Measurements from ENCODE around the gene TSPAN9.

Gene TSPAN9

DNA sequence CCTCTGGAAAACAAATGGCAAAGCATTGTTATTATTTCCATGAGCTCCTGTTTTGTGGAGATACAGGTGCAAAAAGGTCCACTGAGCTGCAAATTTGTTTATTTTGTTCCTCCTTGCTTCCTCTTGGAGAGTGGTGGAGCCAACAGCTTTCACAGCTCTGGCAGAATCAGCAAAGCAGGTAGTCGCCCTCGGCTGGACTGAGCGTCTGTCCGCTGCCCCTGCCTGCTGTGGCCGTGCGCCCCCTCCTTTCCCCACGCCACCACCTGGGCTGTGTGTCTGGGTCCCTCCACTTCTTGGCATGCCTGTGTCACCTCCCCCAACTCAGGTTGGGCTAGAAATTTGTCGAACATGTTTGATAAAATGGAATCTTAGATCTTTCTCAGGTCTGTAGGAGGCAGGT, 188.2 kb downstream of the TSPAN9 start:
- DNase-seq (ENCODE audit: extremely low read depth in 1 of 2, low read depth in 1 of 2) = no peak

- DNase-seq (ENCODE audit: extremely low read depth in 1 of 2, low read depth in 1 of 2) = no peak
Measured at GRCh38 chr12:3266638-3267037, 189.5 kb downstream of the TSPAN9 start.

GRCh38 chr12:3267690-3268089, 190.5 kb downstream of the TSPAN9 start:
- DNase-seq (ENCODE audit: extremely low read depth in 1 of 2, low read depth in 1 of 2) = no peak

DNA sequence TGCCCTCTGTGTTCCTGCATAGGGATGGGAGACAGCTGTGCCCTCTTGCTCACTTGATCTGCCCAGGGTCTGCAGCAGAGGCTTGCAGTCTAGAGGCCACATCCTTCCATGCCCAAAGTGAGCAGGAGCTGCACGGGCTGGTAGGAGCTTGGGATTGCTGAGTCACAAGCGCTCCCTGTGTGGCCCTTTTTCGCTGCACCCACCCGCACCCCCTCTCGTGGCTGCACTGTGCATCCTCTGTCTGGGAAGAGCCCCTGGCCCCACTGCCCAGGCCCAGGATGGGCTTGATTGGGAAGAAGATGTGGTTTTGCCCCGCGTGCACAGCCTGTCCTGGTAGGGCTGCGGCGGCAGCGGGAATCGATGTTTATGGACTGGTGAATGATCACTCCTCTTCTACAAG, 192.4 kb downstream of the TSPAN9 start:
- no peak for DNase-seq (ENCODE audit: extremely low read depth in 1 of 2, low read depth in 1 of 2)

GRCh38 chr12:3271146-3271545, 194.0 kb downstream of the TSPAN9 start:
- no peak for DNase-seq (ENCODE audit: extremely low read depth in 1 of 2, low read depth in 1 of 2)

GRCh38 chr12:3271639-3272038, 194.5 kb downstream of the TSPAN9 start:
- no peak for DNase-seq (ENCODE audit: extremely low read depth in 1 of 2, low read depth in 1 of 2)

DNA sequence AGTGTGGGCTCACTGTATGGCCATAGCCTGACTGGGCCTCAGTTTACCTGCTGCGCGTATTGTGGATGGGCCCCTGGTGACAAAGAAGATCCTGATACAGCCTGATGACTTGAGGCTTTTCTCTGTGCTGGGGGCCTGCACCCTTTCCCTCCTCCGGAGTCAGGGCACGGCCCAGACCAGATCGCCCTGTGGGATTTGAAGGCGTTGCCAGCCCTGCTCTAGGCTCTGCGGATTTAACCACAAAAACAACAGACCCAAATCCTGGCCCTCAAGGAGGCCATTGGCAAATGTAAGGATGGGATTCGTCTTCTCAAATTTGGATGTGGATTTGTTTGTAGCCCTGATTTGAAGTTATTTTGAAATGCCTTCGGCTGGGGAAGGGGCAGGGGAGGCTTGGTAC, 195.8 kb downstream of the TSPAN9 start:
- no peak for DNase-seq (ENCODE audit: extremely low read depth in 1 of 2, low read depth in 1 of 2)

- DNase-seq (ENCODE audit: extremely low read depth in 1 of 2, low read depth in 1 of 2) = no peak
Measured at GRCh38 chr12:3273409-3273853, 196.3 kb downstream of the TSPAN9 start.

DNA sequence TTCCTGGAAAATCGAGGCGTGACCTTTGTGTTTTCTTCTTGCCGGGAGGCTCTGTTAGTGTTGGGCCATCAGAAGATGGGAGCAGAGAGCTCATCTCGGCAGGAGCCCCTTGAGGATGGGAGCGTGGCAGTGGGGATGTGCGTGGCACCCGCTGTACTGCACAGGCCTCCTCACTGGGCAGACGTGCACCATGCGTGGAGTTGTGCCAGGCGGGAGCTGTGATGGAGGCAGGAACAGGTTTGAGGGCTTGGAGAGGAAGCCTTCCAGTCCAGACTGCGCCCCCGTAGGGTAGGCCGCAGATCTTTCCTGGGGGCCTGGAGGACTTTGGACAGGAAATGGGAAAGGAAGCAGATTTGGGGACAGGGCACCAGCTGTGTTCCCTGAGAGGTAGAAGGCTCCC, 197.5 kb downstream of the TSPAN9 start:
- no peak for DNase-seq (ENCODE audit: extremely low read depth in 1 of 2, low read depth in 1 of 2)

DNA sequence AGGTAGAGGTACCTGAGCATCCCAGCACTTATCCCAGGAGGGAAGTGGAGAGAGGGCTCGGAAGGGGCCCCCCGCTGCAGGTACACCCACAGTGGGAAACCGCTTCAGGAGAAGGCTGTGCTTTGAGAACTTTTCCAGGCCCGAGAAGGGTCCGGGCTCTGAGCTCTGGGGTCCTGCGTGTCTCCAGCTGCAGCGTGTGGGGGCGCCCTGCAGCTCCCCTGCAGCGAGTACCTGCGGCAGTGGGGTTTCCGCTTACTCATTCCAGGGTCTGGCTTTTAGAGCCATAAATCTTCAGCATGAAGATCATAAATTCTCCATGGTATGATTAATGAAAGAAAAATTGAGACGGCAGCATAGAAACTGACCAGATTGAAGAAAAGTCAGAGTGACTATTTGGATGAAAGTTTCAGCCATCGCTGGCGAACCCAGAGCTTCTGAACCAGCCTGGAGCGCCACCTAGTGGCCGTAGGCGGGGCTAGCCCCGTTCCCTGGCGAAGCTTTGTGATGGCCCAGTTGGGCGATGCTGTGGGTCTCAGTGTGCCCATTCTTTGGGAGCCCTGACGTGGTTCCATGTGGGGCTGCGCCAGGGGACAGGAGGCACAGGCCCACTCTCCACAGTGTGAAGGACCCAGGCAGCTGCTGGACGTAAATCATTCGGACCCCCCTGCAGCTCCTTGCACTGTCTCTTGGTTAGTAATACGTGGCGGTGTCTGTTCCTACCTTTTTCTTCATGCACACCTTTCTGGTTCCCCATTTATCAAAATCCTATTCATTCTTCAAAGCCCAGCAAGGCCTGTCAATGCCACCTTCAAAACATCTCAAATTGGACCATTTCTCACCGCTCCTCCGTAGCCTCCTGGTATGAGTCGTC, 198.2 kb downstream of the TSPAN9 start:
- DNase-seq (ENCODE audit: extremely low read depth in 1 of 2, low read depth in 1 of 2) = peak; percentile 21 to 51

DNA sequence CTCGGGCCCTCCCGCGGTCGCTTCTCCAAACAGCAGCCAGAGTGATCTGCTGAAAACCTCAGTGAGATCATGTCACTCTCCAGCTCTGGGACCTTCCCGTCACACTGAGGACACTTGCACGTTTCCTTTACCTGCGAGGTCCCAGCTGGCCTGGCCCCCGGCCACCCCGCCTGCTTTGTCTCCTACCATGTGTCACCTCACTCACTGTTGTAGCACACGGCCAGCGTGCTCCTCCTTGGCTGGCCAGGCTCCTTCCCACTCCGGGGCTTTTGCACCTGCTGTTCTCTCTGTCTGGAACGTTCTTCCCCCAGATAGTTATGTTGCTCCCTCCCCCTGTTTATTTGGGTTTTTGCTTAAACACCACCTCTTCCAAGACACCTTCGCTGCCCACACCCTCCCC, 199.0 kb downstream of the TSPAN9 start:
- DNase-seq (ENCODE audit: extremely low read depth in 1 of 2, low read depth in 1 of 2) = no peak

DNA sequence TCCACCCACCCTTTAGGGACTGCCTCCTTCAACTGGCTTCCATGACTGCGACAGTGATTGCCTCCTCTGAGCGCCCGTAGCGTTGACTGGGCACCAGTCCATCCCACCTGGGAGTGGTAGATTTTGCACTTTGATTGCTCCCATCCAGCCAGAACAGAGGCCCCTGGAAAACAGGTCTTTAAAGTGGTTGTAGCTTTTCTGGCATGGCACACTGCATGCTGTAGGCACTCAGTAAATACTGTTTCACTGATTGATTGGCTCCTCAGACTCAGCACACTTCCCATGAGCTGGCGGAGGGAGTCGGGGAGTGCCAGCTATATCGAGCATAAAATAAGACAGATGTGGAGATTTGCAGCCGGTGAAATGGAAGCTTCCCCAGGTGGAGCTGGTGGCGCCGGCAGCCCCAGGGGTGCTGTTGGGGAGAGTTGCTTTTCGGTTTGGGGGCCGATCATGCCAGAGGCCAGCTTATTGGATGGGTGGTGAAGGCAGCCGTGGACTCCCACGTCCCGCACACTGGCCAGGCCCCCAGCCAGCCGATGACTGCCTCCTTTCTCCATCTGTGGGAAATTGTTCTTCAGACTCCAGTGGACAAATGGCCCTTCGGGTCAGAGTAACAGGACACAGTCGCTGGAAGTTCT, 200.2 kb downstream of the TSPAN9 start:
- no peak for DNase-seq (ENCODE audit: extremely low read depth in 1 of 2, low read depth in 1 of 2)

DNA sequence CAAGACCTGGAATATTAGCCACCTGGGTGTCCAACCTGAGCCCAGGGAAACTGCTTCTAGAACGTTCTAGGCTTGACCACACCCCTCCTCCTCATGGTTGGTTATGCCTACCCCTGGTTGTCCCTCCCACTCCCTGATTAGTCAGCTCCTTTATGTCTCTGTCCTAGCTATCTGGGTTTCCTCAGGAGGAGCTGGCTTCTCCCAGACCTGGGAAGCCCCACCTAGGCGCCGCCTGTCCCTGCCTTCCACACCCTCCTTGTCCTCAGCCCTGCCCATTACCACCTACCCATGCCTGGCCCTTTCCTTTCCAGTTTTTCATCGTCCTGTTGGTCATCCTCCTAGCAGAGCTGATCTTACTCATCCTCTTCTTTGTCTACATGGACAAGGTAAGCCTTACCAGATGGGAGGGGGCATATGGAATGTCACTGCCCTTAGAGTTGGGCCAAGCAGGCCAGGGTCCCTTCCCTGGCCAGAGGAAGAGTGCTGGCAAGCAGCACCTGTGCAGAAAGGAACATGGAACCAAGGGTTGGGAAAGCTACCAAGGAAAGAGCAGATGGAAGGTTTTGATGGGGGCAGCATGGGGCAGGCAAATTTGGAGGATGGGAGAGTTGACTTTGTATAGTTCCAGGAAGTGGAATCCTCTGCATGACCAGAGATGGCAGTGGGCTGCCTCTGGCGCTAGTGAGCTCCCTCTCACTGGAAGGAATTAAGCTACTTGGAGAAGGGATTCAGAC, 201.7 kb downstream of the TSPAN9 start:
- no peak for DNase-seq (ENCODE audit: extremely low read depth in 1 of 2, low read depth in 1 of 2)

DNA sequence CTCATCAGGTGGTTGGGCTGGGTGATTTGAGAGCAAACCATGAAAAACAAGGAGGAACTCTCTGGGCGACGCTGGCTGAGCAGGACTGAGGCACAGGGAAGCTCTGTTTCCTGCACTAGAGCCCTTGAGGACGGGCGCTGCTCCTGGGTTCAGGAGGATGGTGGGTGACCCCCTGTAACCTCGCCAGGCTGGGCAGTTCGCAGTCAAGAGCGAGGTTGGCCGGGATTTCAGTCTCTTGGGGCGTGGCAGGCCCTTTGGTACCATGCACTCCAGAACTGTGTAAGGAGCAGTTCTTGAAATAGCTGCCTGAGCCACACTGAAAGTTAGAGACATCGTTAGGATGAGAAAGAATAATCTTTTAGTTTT, 202.2 kb downstream of the TSPAN9 start:
- DNase-seq (ENCODE audit: extremely low read depth in 1 of 2, low read depth in 1 of 2) = no peak

GRCh38 chr12:3279832-3280231, 202.7 kb downstream of the TSPAN9 start:
- DNase-seq (ENCODE audit: extremely low read depth in 1 of 2, low read depth in 1 of 2) = no peak

DNA sequence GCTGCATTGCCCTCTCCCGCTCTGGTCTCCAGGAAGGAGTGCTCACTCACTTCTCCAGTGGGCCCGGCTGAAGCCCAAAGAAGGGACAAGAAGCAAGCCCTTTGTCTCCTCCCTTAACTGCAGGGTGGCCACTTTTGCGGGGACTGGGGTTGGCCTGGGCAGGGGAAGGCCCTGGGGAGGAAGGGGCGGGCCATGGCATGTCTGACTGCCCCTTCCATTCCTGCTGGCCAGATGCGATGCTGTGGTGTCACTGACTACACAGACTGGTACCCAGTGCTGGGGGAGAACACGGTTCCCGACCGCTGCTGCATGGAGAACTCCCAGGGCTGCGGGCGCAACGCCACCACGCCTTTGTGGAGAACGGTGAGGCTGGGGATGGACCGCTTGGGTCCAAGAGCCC, 203.8 kb downstream of the TSPAN9 start:
- no peak for DNase-seq (ENCODE audit: extremely low read depth in 1 of 2, low read depth in 1 of 2)

DNA sequence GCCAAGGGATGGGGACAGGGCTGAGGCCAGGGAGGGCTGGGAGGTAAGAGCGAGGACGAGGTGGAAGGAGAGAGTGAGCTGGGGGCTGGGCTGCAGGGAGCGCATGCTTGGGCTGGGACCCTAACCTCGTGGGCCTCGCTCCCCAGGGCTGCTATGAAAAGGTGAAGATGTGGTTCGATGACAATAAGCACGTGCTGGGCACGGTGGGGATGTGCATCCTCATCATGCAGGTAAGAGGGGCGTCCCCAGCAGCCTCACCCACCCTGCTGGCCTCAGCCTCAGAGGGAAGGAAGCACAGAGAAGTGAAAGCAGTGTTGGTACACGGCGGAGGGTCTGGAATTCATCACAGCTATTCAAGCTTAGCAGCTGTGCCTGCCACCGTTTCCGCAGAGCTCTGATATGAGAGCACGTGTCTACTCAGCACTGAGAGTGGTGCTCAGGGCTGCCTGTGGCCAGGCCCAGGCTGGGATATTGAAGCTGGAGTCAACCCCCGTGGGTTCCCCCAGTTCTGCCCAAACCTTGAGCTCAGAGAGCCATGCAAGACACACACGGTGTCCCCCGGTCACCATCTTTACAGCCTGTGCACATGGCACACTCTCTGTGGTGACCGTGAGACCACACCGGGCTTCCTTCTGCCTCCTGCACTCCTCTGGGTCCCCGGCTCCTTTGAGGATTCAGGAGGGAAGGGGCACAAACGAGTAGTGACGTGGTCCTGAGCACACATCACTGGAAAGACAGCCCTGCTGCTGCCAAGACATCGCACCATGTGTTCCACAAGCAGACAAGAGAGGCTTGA, 204.6 kb downstream of the TSPAN9 start:
- DNase-seq (ENCODE audit: extremely low read depth in 1 of 2, low read depth in 1 of 2) = no peak

DNA sequence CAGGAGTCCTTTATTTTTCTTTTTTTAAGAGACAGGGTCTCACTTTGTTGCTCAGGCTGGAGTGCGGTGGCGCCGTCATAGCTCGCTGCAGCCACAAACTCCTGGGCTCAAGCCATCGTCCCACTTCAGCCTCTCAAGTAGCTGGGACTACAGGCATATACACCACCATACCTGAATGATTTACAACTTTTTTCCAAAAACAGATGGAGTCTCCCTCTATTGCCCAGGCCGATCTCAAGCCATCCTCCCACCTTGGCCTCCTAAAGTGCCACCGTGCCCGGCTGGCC, 205.1 kb downstream of the TSPAN9 start:
- no peak for DNase-seq (ENCODE audit: extremely low read depth in 1 of 2, low read depth in 1 of 2)

GRCh38 chr12:3283137-3283680, 206.0 kb downstream of the TSPAN9 start:
- no peak for DNase-seq (ENCODE audit: extremely low read depth in 1 of 2, low read depth in 1 of 2)

DNA sequence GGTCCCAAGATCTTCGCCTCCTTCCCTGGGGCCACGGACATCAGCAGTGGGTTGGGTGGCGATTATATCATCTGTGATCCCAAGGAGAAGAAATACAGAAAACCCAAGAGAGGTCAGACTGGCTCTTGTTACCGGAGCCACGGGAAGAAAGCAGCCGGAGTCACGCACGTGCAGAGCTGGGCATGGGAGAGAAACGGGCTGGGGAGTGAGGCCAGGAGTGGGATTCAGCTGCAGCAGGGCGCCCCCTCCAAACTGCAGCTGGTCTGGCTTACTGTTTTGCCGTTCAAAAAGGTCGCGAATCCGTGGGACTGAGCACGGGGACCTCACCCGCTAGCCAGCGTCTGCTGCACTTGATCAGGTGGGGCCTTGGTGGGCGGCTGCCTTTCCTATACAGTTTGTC, 207.2 kb downstream of the TSPAN9 start:
- DNase-seq (ENCODE audit: extremely low read depth in 1 of 2, low read depth in 1 of 2) = no peak

DNA sequence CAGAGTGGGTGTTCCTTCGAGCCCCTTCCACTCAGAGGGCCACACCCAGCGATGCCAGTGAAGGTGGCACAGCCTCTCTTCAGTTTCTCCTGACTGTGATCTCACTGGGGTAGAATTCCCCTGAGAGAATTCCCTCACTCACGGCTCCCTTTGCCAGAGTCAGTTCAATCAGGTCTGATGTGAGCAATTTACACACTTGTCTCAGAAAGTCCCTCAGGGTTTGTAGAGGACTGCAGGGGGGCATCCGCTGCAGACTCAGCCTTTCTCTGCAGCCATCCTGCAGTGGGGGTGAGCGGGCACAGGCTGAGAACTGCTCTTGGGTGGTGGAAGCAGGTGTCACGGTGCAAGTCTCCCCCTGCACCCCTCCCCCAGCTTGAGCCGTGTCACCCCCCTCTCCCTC, 208.4 kb downstream of the TSPAN9 start:
- DNase-seq (ENCODE audit: extremely low read depth in 1 of 2, low read depth in 1 of 2) = no peak
